Transverse colon (tissue), 4 donors: ENCODE results near the gene GIGYF1. TPM values are rescaled to one million over a fixed set of nuclear protein-coding genes. Genes with fewer than 3 reads are reported as not detected.
A peak's percentile ranks its signal among the peaks of the same experiment; 100 is the strongest.
"Not testable (repeated sequence)": the region's sequence is repeated elsewhere in the genome, so short reads cannot be mapped to it uniquely, and the experiment has no call there.

Experiments used
- DNase-seq: peaks from one replicate; pipeline ENCODE4 v3.0.0-alpha.2; 2019
- H3K27ac ChIP-seq, 4 donors: fragments of 200-600 bp; sonication (generic); 2 replicates each; pipeline ENCODE4 v1.5.1; 2016 to 2018; ENCODE audit warnings: inconsistent platforms in 4 of 4
- H3K27me3 ChIP-seq: fragments of 200-600 bp; sonication (generic); 2 replicates; pipeline ENCODE4 v1.5.1; 2017; ENCODE audit warnings: inconsistent platforms
- H3K36me3 ChIP-seq, 4 donors: fragments of 200-600 bp; sonication (generic); 2 replicates each; pipeline ENCODE4 v1.5.1; 2017 to 2019; ENCODE audit warnings: inconsistent platforms in 4 of 4
- H3K4me1 ChIP-seq, 4 donors: fragments of 200-600 bp; sonication (generic); 2 replicates each; pipeline ENCODE4 v1.5.1; 2017 to 2020; ENCODE audit warnings: inconsistent platforms in 4 of 4
- H3K4me3 ChIP-seq, 4 donors: fragments of 200-600 bp; sonication (generic); 1 replicate in 1 of 4; 2 replicates in 3 of 4; pipeline versions ENCODE4 v1.5.1 to v1.6.1; 2017 to 2019; ENCODE audit warnings: inconsistent platforms in 4 of 4
- H3K9me3 ChIP-seq, 2 donors: fragments of 200-600 bp; sonication (generic); 2 replicates each; pipeline ENCODE4 v1.5.1; 2017 to 2019; ENCODE audit warnings: inconsistent platforms in 2 of 2
- CTCF ChIP-seq, 5 experiments: fragments of 200-600 bp in 3 of 5; fragments of 450-650 bp in 2 of 5; sonication (generic) in 3 of 5; IDR thresholded peaks; 1 replicate in 2 of 5; 2 replicates in 3 of 5; pipeline ENCODE4 v1.5.1; 2016 to 2017; ENCODE audit warnings: antibody characterized with exemption in 5 of 5, inconsistent platforms in 3 of 5, mild to moderate bottlenecking in 2 of 5, moderate library complexity in 1 of 5
- EP300 ChIP-seq: sonication (generic); formaldehyde crosslinking; IDR thresholded peaks from one replicate; pipeline ENCODE4 v1.6.1; 2017; ENCODE audit warnings: antibody characterized with exemption, low read depth
- POLR2A ChIP-seq: fragments of 450-650 bp; IDR thresholded peaks from one replicate; pipeline ENCODE4 v1.6.1; 2016; ENCODE audit warnings: antibody characterized with exemption, mild to moderate bottlenecking, moderate library complexity
- POLR2AphosphoS5 ChIP-seq, 3 donors: sonication (generic); formaldehyde crosslinking; IDR thresholded peaks; one replicate each; pipeline ENCODE4 v1.6.1; 2016; ENCODE audit warnings: antibody characterized with exemption in 3 of 3
- whole genome bisulfite sequencing, 2 donors: methylation state at CpG; one replicate each; pipeline ENCODE4 v1.1.5; 2018; ENCODE audit warnings: low coverage in 1 of 2; 5-methylcytosine and 5-hydroxymethylcytosine counted together
- in situ Hi-C, 4 donors: fragments of 200-750 bp; cut with MboI; loops; one replicate each; pipeline versions ENCODE4 v1.15.0 to v1.15.1; 2017; ENCODE audit warnings: low sequenced_read_pairs in 3 of 4, low pct_ligation_motif_present in 1 of 4, low pct_unique_long_range_greater_than_20kb in 1 of 4
- intact Hi-C: fragments of 100-400 bp; cut with DNase I; formaldehyde crosslinking; loops from one replicate; pipeline ENCODE4 v1.15.1; 2023; ENCODE audit warnings: low total_unique reads
- total RNA-seq, 4 donors: library from RNA; depleted of rRNA; stranded (reverse); fragments of >200 nt; gene quantifications; one replicate each; pipeline ENCODE4 v1.1.0, GENCODE V29; 2016

GIGYF1 gene
- total RNA-seq, 4 donors from 2014 or later, result 25.4 to 104 (median 51.8) TPM

GRCh38 chr7:100720671-100721504, 26.8 kb upstream of the GIGYF1 start:
- in situ Hi-C loops, result loop anchor here in 2 of 4 donors (25.0 kb wide), 2 partner anchors 141 to 259 kb away; partner anchors contain the start of genes SLC12A9 (in 1 of the 2), SPACDR (in 1 of the 2) and TRIP6 (in 1 of the 2)
- WGBS, 2 donors, result 0 to 13% methylated on average over 3 to 39 of the region's 56 CpGs
- no peaks in the 10 kb centered on the region for H3K36me3 ChIP-seq
- H3K4me3 ChIP-seq, result peak overlapping the region in 1 of 4 donors; percentile 18
- peaks cover 8 to 27% (median 13%) of the 10 kb centered on the region in 4 donors for H3K4me1 ChIP-seq
- DNase-seq, result no peak
- H3K27ac ChIP-seq, result no peak overlapping the region
- TF ChIP-seq CTCF (IDR thresholded peaks at IDR 0.05) (no peak), POLR2AphosphoS5 (IDR thresholded peaks at IDR 0.05) (no peak), EP300 (no peak), POLR2A (no peak)
- no peaks in the 10 kb centered on the region for H3K9me3 ChIP-seq
- peaks cover 62% of the 10 kb centered on the region for H3K27me3 ChIP-seq
- intact Hi-C loops, result no loop called here

GRCh38 chr7:100720279-100720670, 26.2 kb upstream of the GIGYF1 start, which contains the start of gene EPO:
Gene EPO (plus strand): TSS chr7:100720468. CDS start chr7:100720981, 513 bp downstream.
- Histone ChIP-seq H3K4me1 (peaks cover 8 to 21% (median 10%) of the 10 kb centered on the region in 4 donors), H3K9me3 (no peaks in the 10 kb centered on the region), H3K4me3 (peak within 1 kb of the TSS in 1 of 4 donors; percentile 18), H3K36me3 (no peaks in the 10 kb centered on the region), H3K27me3 (peaks cover 62% of the 10 kb centered on the region), H3K27ac (no peak within 1 kb of the TSS)
- 3% methylated on average over 16 of the region's 21 CpGs; no CpG with 5 or more reads in 1 of the 2 donors for WGBS, 2 donors
- intact Hi-C loops (no loop called here), in situ Hi-C loops (loop anchor here in 2 of 4 donors (25.0 kb wide), 2 partner anchors 142 to 258 kb away; partner anchors contain the start of genes SLC12A9 (in 1 of the 2), SPACDR (in 1 of the 2) and TRIP6 (in 1 of the 2))
- TF ChIP-seq EP300 (no peak), POLR2AphosphoS5 (IDR thresholded peaks at IDR 0.05) (no peak), CTCF (IDR thresholded peaks at IDR 0.05) (no peak), POLR2A (no peak)
- no peak for DNase-seq

- TF ChIP-seq POLR2AphosphoS5 (IDR thresholded peaks at IDR 0.05), result no peak
- TF ChIP-seq CTCF (IDR thresholded peaks at IDR 0.05), result peak in 1 of 5 experiments; percentile 9
- no peak for TF ChIP-seq EP300
- no peak for TF ChIP-seq POLR2A
- 16 to 30% methylated on average over 5 to 8 of the region's 8 CpGs for WGBS, 2 donors
- intact Hi-C loops (no loop called here), in situ Hi-C loops (loop anchor here in 2 of 4 donors (25.0 kb wide), 2 partner anchors 143 to 257 kb away; partner anchors contain the start of genes SLC12A9 (in 1 of the 2), SPACDR (in 1 of the 2) and TRIP6 (in 1 of the 2))
- Histone ChIP-seq H3K9me3 (no peaks in the 10 kb centered on the region), H3K36me3 (no peaks in the 10 kb centered on the region), H3K27ac (no peak overlapping the region), H3K4me3 (no peak overlapping the region), H3K27me3 (peaks cover 59% of the 10 kb centered on the region), H3K4me1 (peaks cover 8 to 18% (median 10%) of the 10 kb centered on the region in 4 donors)
- DNase-seq, result peak; percentile 40
These were observed 25.7 kb upstream of the GIGYF1 start for GRCh38 chr7:100719523-100720278.

- H3K4me3 ChIP-seq, DNase-seq, H3K27ac ChIP-seq, H3K36me3 ChIP-seq, intact Hi-C loops, H3K9me3 ChIP-seq: not testable (repeated sequence)
- 93% methylated on average over 2 of the region's 2 CpGs; no CpG with 5 or more reads in 1 of the 2 donors for WGBS, 2 donors
- Histone ChIP-seq H3K4me1 (peaks cover 8 to 18% (median 10%) of the 10 kb centered on the region in 4 donors), H3K27me3 (peaks cover 33% of the 10 kb centered on the region)
- in situ Hi-C loops, result loop anchor here in 2 of 4 donors (25.0 kb wide), 2 partner anchors 145 to 255 kb away; partner anchors contain the start of genes SLC12A9 (in 1 of the 2), SPACDR (in 1 of the 2) and TRIP6 (in 1 of the 2)
These were observed 23.0 kb upstream of the GIGYF1 start for GRCh38 chr7:100717073-100717472.
